AG10803 (cell line): ENCODE measurements around the gene DCTD.

ENCODE experiments used
- DNase-seq: peaks from one replicate; pipeline ENCODE4 v3.0.0; 2010; ENCODE audit warnings: low read depth
- H3K4me3 ChIP-seq: 2 replicates; pipeline ENCODE4 v1.5.1; 2011; ENCODE audit warnings: mild to moderate bottlenecking, low read length, control low read depth
- CTCF ChIP-seq: conservative IDR thresholded peaks from 2 replicates; pipeline ENCODE4 v1.5.1; 2011; ENCODE audit warnings: mild to moderate bottlenecking, low read length, control low read depth, inconsistent platforms

Gene DCTD

GRCh38 chr4:182886205-182886604 is 31.0 kb downstream of the DCTD start:
- no peak for TF ChIP-seq CTCF
- H3K4me3 ChIP-seq, result no peak overlapping the region
- no peak for DNase-seq

GRCh38 chr4:182885738-182886077 is 31.5 kb downstream of the DCTD start:
- DNase-seq, result peak; percentile 66
- TF ChIP-seq CTCF, result no peak
- no peak overlapping the region for H3K4me3 ChIP-seq

- DNase-seq, result no peak
- no peak for TF ChIP-seq CTCF
- H3K4me3 ChIP-seq, result no peak overlapping the region
Measured at GRCh38 chr4:182885022-182885737, 32.0 kb downstream of the DCTD start.

- H3K4me3 ChIP-seq, result no peak overlapping the region
- TF ChIP-seq CTCF, result no peak
- DNase-seq, result peak; percentile 64
Measured at GRCh38 chr4:182884040-182884439, 33.1 kb downstream of the DCTD start.

GRCh38 chr4:182883351-182883750 is 33.8 kb downstream of the DCTD start:
- DNase-seq, result no peak

GRCh38 chr4:182881914-182882313 is 35.3 kb downstream of the DCTD start:
- DNase-seq, result peak; percentile 4
- no peak overlapping the region for H3K4me3 ChIP-seq
- no peak for TF ChIP-seq CTCF

More at GRCh38 chr4:182883351-182883750, 33.8 kb downstream of the DCTD start:
- no peak for TF ChIP-seq CTCF
- H3K4me3 ChIP-seq, result no peak overlapping the region
